ENCODE data around the gene USP47.

GRCh38 chr11:11884351-11884750 is 42.6 kb downstream of the USP47 start:
- TF ChIP-seq, protein P1, sequence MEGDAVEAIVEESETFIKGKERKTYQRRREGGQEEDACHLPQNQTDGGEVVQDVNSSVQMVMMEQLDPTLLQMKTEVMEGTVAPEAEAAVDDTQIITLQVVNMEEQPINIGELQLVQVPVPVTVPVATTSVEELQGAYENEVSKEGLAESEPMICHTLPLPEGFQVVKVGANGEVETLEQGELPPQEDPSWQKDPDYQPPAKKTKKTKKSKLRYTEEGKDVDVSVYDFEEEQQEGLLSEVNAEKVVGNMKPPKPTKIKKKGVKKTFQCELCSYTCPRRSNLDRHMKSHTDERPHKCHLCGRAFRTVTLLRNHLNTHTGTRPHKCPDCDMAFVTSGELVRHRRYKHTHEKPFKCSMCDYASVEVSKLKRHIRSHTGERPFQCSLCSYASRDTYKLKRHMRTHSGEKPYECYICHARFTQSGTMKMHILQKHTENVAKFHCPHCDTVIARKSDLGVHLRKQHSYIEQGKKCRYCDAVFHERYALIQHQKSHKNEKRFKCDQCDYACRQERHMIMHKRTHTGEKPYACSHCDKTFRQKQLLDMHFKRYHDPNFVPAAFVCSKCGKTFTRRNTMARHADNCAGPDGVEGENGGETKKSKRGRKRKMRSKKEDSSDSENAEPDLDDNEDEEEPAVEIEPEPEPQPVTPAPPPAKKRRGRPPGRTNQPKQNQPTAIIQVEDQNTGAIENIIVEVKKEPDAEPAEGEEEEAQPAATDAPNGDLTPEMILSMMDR (IDR thresholded peaks at IDR 0.05) = no peak
- no peak for TF ChIP-seq EZH2 (IDR thresholded peaks at IDR 0.05; ENCODE audit: borderline replicate concordance, insufficient read depth, low read depth, low read length, poor library complexity, severe bottlenecking)
